ENCODE results near the gene KRT76. TPM values are rescaled to one million over a fixed set of nuclear protein-coding genes. Genes with fewer than 3 reads are reported as not detected.

KRT76 gene
- total RNA-seq, 1 donor from 2014 or later = not detected

GRCh38 chr12:52728374-52728773, 48.8 kb downstream of the KRT76 start:
- no peak for DNase-seq

- DNase-seq = no peak
These were observed 50.1 kb downstream of the KRT76 start for GRCh38 chr12:52727037-52727436.

GRCh38 chr12:52726451-52726850, 50.7 kb downstream of the KRT76 start:
- DNase-seq = no peak

- DNase-seq = no peak
These were observed 52.8 kb downstream of the KRT76 start for GRCh38 chr12:52724384-52724783.

GRCh38 chr12:52722680-52723079, 54.5 kb downstream of the KRT76 start:
- no peak for DNase-seq

- no peak for DNase-seq
These were observed 55.2 kb downstream of the KRT76 start for GRCh38 chr12:52721838-52722470.

GRCh38 chr12:52720365-52720886, 56.7 kb downstream of the KRT76 start:
- no peak for DNase-seq

Other genes starting within 250 kb of the KRT76 start
- not detected in 2 replicates for gene KRT71, start 224.2 kb downstream of the KRT76 start, total RNA-seq
- not detected in 2 replicates for gene KRT74, start 203.5 kb downstream of the KRT76 start, total RNA-seq
- gene KRT72, start 175.9 kb downstream of the KRT76 start, total RNA-seq = not detected in 2 replicates
- not detected in 2 replicates for gene KRT73, start 158.8 kb downstream of the KRT76 start, total RNA-seq
- gene KRT2, start 125.1 kb downstream of the KRT76 start, total RNA-seq = not detected in 2 replicates
- not detected in 2 replicates for gene KRT1, start 96.9 kb downstream of the KRT76 start, total RNA-seq
- gene KRT77, start 73.8 kb downstream of the KRT76 start, total RNA-seq = not detected in 2 replicates
- gene KRT3, start 18.8 kb upstream of the KRT76 start, total RNA-seq = not detected in 2 replicates
- not detected in 2 replicates for gene KRT4, start 36.8 kb upstream of the KRT76 start, total RNA-seq
- not detected in 2 replicates for gene KRT79, start 57.0 kb upstream of the KRT76 start, total RNA-seq
- not detected in 2 replicates for gene KRT78, start 71.6 kb upstream of the KRT76 start, total RNA-seq
- gene KRT8, start 127.7 kb upstream of the KRT76 start, total RNA-seq = 9.5 and 11.9 TPM in 2 replicates
- 257 and 322 TPM in 2 replicates for gene KRT18, start 171.8 kb upstream of the KRT76 start, total RNA-seq
- 1,240 and 1,351 TPM in 2 replicates for gene EIF4B, start 229.1 kb upstream of the KRT76 start, total RNA-seq